H1 (cell line): Measurements from ENCODE around the gene FKBP8. TPM values are rescaled to one million over a fixed set of nuclear protein-coding genes. Genes with fewer than 3 reads are reported as not detected.
A peak's percentile ranks its signal among the peaks of the same experiment; 100 is the strongest.

Experiments
- CTCF ChIA-PET: fragments of 300-600 bp; sonication (Branson Sonifier 250); formaldehyde crosslinking; loops from one replicate; lab custom pipeline; 2021; ENCODE audit not compliant: partially characterized antibody; lab: Charles Lee
- POLR2A ChIA-PET: fragments of 300-600 bp; sonication (Branson Sonifier 250); formaldehyde crosslinking; loops from one replicate; lab custom pipeline; 2021; ENCODE audit warnings: inconsistent platforms; ENCODE audit not compliant: partially characterized antibody; lab: Charles Lee
- DNase-seq, 2 experiments: peaks; one replicate each; pipeline versions ENCODE4 v3.0.0 to v3.0.0-alpha.2; 2010 to 2022; ENCODE audit warnings: low spot score in 2 of 2, low read depth in 1 of 2, mixed read lengths in 1 of 2
- FAIRE-seq: peaks from 2 replicates; lab custom pipeline; 2011; peaks lifted over from hg19 to GRCh38; lab: Jason Lieb, UNC
- H2AFZ ChIP-seq: 2 replicates; pipeline ENCODE4 v1.8.1; 2012; ENCODE audit warnings: low read length, inconsistent platforms
- H2AK5ac ChIP-seq: 2 replicates; pipeline ENCODE4 v1.6.1; 2013; ENCODE audit warnings: low read depth, low read length
- H2BK120ac ChIP-seq: replicated peaks from 2 replicates; pipeline ENCODE3; 2013; ENCODE audit warnings: low read depth, low read length, inconsistent platforms
- H2BK12ac ChIP-seq: 2 replicates; pipeline ENCODE4 v1.6.1; 2013; ENCODE audit warnings: low read depth, low read length
- H2BK15ac ChIP-seq: 2 replicates; pipeline ENCODE4 v1.6.1; 2013; ENCODE audit warnings: low read length
- H2BK20ac ChIP-seq: 2 replicates; pipeline ENCODE4 v1.6.1; 2013; ENCODE audit warnings: low read length
- H2BK5ac ChIP-seq: 2 replicates; pipeline ENCODE4 v1.6.1; 2013; ENCODE audit warnings: low read depth, low read length
- H3K14ac ChIP-seq: 2 replicates; pipeline ENCODE4 v1.6.1; 2013; ENCODE audit warnings: inconsistent platforms; ENCODE audit not compliant: insufficient read length
- H3K18ac ChIP-seq: 2 replicates; pipeline ENCODE4 v1.6.1; 2013; ENCODE audit warnings: low read length; ENCODE audit errors: extremely low read depth
- H3K23ac ChIP-seq: 2 replicates; pipeline ENCODE4 v1.6.1; 2013; ENCODE audit warnings: inconsistent platforms; ENCODE audit not compliant: insufficient read length
- H3K23me2 ChIP-seq: 2 replicates; pipeline ENCODE4 v1.6.1; 2013; ENCODE audit warnings: low read depth, low read length
- H3K27ac ChIP-seq: 2 replicates; pipeline ENCODE4 v1.6.1; 2011; ENCODE audit warnings: low read depth, low read length, inconsistent platforms
- H3K27me3 ChIP-seq, 4 experiments: replicated peaks in 1 of 4; 1 replicate in 1 of 4; 2 replicates in 3 of 4; pipeline versions ENCODE4 v1.6.1 to v1.8.1; 2011 to 2013; ENCODE audit warnings: low read length in 3 of 4, mild to moderate bottlenecking in 3 of 4, inconsistent platforms in 2 of 4, mixed read lengths in 2 of 4, moderate library complexity in 1 of 4; ENCODE audit not compliant: control insufficient read depth in 3 of 4, insufficient read depth in 3 of 4; ENCODE audit errors: extremely low read depth in 1 of 4
- H3K36me3 ChIP-seq, 4 experiments: 2 replicates each; pipeline versions ENCODE4 v1.6.1 to v1.8.1; 2011 to 2013; ENCODE audit warnings: mild to moderate bottlenecking in 4 of 4, low read length in 3 of 4, moderate library complexity in 2 of 4, control low read depth in 1 of 4, inconsistent platforms in 1 of 4; ENCODE audit not compliant: insufficient read depth in 4 of 4, control insufficient read depth in 2 of 4
- H3K4ac ChIP-seq: replicated peaks from 2 replicates; pipeline ENCODE3; 2013; ENCODE audit warnings: low read length, low read depth, mixed read lengths, inconsistent platforms; ENCODE audit not compliant: insufficient read length
- H3K4me1 ChIP-seq, 4 experiments: replicated peaks in 1 of 4; 1 replicate in 1 of 4; 2 replicates in 3 of 4; pipeline versions ENCODE4 v1.6.1 to v1.8.1; 2011 to 2013; ENCODE audit warnings: low read length in 3 of 4, inconsistent platforms in 2 of 4, mixed read lengths in 1 of 4; ENCODE audit not compliant: insufficient read depth in 4 of 4, control insufficient read depth in 3 of 4
- H3K4me2 ChIP-seq, 2 experiments: 2 replicates each; pipeline versions ENCODE4 v1.6.1 to v1.8.1; 2011 to 2013; ENCODE audit warnings: low read depth in 2 of 2, low read length in 2 of 2, control low read depth in 1 of 2, inconsistent platforms in 1 of 2, mild to moderate bottlenecking in 1 of 2; ENCODE audit not compliant: insufficient read depth in 1 of 2
- H3K4me3 ChIP-seq, 4 experiments: fragments of 200-600, 300-600 bp in 1 of 4; sonication (generic), shearing (Covaris generic), sonication (Bioruptor Twin) in 1 of 4; 2 replicates each; pipeline versions ENCODE4 v1.5.1 to v1.8.1; 2011 to 2016; ENCODE audit warnings: low read length in 4 of 4, low read depth in 3 of 4, control low read depth in 2 of 4, inconsistent platforms in 2 of 4, mild to moderate bottlenecking in 2 of 4, mixed read lengths in 1 of 4, moderate library complexity in 1 of 4; ENCODE audit not compliant: insufficient read depth in 2 of 4; ENCODE audit errors: extremely low read depth in 1 of 4
- H3K56ac ChIP-seq: replicated peaks from 2 replicates; pipeline ENCODE3; 2013; ENCODE audit warnings: low read depth, mild to moderate bottlenecking, mixed read lengths, low read length, inconsistent platforms; ENCODE audit not compliant: insufficient read length
- H3K79me1 ChIP-seq: 2 replicates; pipeline ENCODE4 v1.6.1; 2013; ENCODE audit warnings: low read depth, low read length, control low read depth
- H3K79me2 ChIP-seq, 2 experiments: 2 replicates each; pipeline versions ENCODE4 v1.6.1 to v1.8.1; 2012 to 2013; ENCODE audit warnings: low read length in 2 of 2, mild to moderate bottlenecking in 2 of 2, inconsistent platforms in 1 of 2; ENCODE audit not compliant: insufficient read depth in 2 of 2, control insufficient read depth in 1 of 2
- H3K9ac ChIP-seq, 4 experiments: replicated peaks in 1 of 4; 1 replicate in 1 of 4; 2 replicates in 3 of 4; pipeline versions ENCODE4 v1.6.1 to v1.8.1; 2011 to 2013; ENCODE audit warnings: low read depth in 3 of 4, low read length in 3 of 4, control low read depth in 2 of 4, mild to moderate bottlenecking in 2 of 4, moderate library complexity in 2 of 4, inconsistent platforms in 1 of 4; ENCODE audit errors: extremely low read depth in 1 of 4
- H3K9me3 ChIP-seq, 2 experiments: 2 replicates each; pipeline versions ENCODE4 v1.6.1 to v1.8.1; 2012 to 2013; ENCODE audit warnings: mild to moderate bottlenecking in 2 of 2, moderate library complexity in 2 of 2, control low read depth in 1 of 2, inconsistent platforms in 1 of 2, low read depth in 1 of 2, low read length in 1 of 2, mixed read lengths in 1 of 2; ENCODE audit not compliant: insufficient read depth in 2 of 2
- H4K20me1 ChIP-seq, 2 experiments: replicated peaks in 1 of 2; 2 replicates each; pipeline versions ENCODE3 to v1.8.1; 2011 to 2013; ENCODE audit warnings: inconsistent platforms in 2 of 2, low read length in 2 of 2, mild to moderate bottlenecking in 1 of 2; ENCODE audit not compliant: insufficient read depth in 2 of 2, control insufficient read depth in 1 of 2
- H4K5ac ChIP-seq: 2 replicates; pipeline ENCODE4 v1.6.1; 2013; ENCODE audit warnings: low read length, low read depth, mixed read lengths, inconsistent platforms; ENCODE audit not compliant: insufficient read length
- H4K8ac ChIP-seq: 2 replicates; pipeline ENCODE4 v1.8.0; 2013; ENCODE audit warnings: mild to moderate bottlenecking, moderate library complexity, low read length, inconsistent platforms; ENCODE audit not compliant: insufficient read depth; ENCODE audit errors: extremely low read depth
- H4K91ac ChIP-seq: replicated peaks from 2 replicates; pipeline ENCODE3; 2013; ENCODE audit warnings: low read length, mixed read lengths, inconsistent platforms; ENCODE audit not compliant: insufficient read length
- BACH1 ChIP-seq: IDR thresholded peaks from 2 replicates; pipeline ENCODE4 v1.6.1; 2012; ENCODE audit warnings: low read length, improper control_type of control experiment
- HDAC2 ChIP-seq, 2 experiments: fragments of 300-600 bp in 1 of 2; sonication (generic) in 1 of 2; IDR thresholded peaks; 2 replicates each; pipeline ENCODE4 v1.6.1; 2011 to 2012; ENCODE audit warnings: low read depth in 2 of 2, low read length in 2 of 2, mild to moderate bottlenecking in 2 of 2, moderate library complexity in 2 of 2, borderline replicate concordance in 1 of 2, inconsistent platforms in 1 of 2
- KDM1A ChIP-seq: fragments of 200-600, 300-600 bp; sonication (generic); IDR thresholded peaks from 2 replicates; pipeline ENCODE4 v1.7.1; 2016; ENCODE audit warnings: mild to moderate bottlenecking, low read length, borderline replicate concordance
- KDM4A ChIP-seq: IDR thresholded peaks from one replicate; pipeline ENCODE4 v1.7.1; 2012; ENCODE audit warnings: low read depth, mild to moderate bottlenecking, moderate library complexity, low read length, inconsistent platforms; ENCODE audit not compliant: severe bottlenecking
- MAFK ChIP-seq: IDR thresholded peaks from 2 replicates; pipeline ENCODE4 v1.6.1; 2012; ENCODE audit warnings: low read depth, mild to moderate bottlenecking, improper control_type of control experiment, low read length
- NANOG ChIP-seq: IDR thresholded peaks from 2 replicates; pipeline ENCODE4 v1.6.1; 2011; ENCODE audit warnings: low read length, low read depth, mild to moderate bottlenecking, inconsistent platforms; ENCODE audit not compliant: insufficient read depth, poor library complexity, severe bottlenecking
- RBBP5 ChIP-seq: IDR thresholded peaks from 2 replicates; pipeline ENCODE4 v1.7.1; 2012; ENCODE audit warnings: low read depth, mild to moderate bottlenecking, inconsistent platforms, low read length, moderate library complexity, borderline replicate concordance
- SRF ChIP-seq: IDR thresholded peaks from 2 replicates; pipeline ENCODE4 v1.6.1; 2011; ENCODE audit warnings: mild to moderate bottlenecking, low read depth, low read length, moderate library complexity
- SUZ12 ChIP-seq: fragments of 200-600 bp; sonication (generic); IDR thresholded peaks from 2 replicates; pipeline ENCODE4 v1.6.1; 2012; ENCODE audit warnings: mild to moderate bottlenecking, inconsistent platforms, low read length, moderate library complexity, mixed read lengths
- TBP ChIP-seq: IDR thresholded peaks from 2 replicates; pipeline ENCODE4 v1.6.1; 2011; ENCODE audit warnings: low read depth, low read length, improper control_type of control experiment
- WGBS, 2 experiments: shearing (Covaris generic) in 1 of 2; methylation state at CpG; one replicate each; pipeline versions ENCODE4 v1.1.6 to v1.1.7; 2013 to 2015; ENCODE audit warnings: low lambda C conversion rate in 2 of 2, mixed read lengths in 2 of 2, inconsistent platforms in 1 of 2, low coverage in 1 of 2, missing lambda C conversion rate in 1 of 2; ENCODE audit not compliant: insufficient replicate concordance in 2 of 2, insufficient coverage in 1 of 2, insufficient read length in 1 of 2; ENCODE audit errors: extremely low coverage in 1 of 2, missing lambda C conversion rate in 1 of 2; 5-methylcytosine and 5-hydroxymethylcytosine counted together
- polyA plus RNA-seq, 7 experiments: library from polyadenylated mRNA; depleted of rRNA in 3 of 7; stranded (reverse) in 5 of 7; unstranded in 2 of 7; fragments of >200 nt in 5 of 7; fragments of 200-250 nt in 2 of 7; gene quantifications; 1 replicate in 5 of 7; 2 replicates in 1 of 7; 4 replicates in 1 of 7; pipeline versions ENCODE4 v1.2.1 to v1.2.3, GENCODE V29; 2011 to 2013; ENCODE audit warnings: missing spikeins in 2 of 7, mixed read lengths in 2 of 7
- total RNA-seq: library from RNA; stranded (reverse); fragmentation: NEBNext Ultra II Directional; extraction: Animal tissue kit (Norgen Biotek cat#: 25700); gene quantifications from 2 replicates; pipeline ENCODE4 v1.2.1, GENCODE V29; 2021

Gene FKBP8
- total and polyA plus RNA-seq, 2 of the 8 experiments (the other 6 are each of a cell fraction or from before 2014, with no cell fraction given): 264 to 309 TPM

DNA sequence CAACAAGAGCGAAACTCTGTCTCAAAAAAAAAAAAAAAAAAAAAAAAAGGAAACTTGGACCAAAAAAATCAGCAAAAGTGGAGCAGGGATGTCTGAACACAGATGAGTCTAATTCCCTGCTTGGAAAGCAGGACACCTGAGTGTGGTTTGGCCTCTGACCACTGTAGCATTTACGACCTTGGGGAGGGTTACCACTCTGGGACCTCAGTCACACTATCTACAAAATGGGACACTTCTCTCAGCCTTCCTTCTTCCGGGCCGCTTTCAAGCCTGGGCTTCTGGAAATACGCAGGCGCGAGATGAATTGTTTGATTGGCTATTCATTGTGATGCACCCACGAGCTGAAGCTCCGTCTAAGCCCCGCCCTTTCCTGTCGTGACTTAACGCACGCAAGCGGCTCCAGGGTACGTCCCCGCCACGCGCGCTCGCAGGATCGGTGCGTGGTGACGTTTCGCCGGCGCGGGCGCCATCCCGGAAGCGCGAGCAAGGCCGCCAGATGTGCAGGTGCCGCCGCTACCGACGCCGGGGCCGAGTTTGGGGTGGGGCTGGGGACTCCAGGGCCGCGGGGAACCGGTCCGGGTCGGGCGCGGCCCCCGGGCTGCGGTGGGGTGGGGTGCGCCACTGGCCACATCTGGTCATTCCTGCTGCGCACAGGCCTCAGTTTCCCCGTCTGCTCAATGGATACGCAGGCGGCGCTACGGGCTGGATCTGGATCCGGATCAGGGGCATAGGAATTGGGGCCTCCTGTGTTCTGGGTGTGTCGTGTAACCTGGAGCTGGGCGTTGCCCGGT lies 14.2 kb upstream of the FKBP8 start, which contains the start of gene KXD1:
KXD1 (plus strand) TSS at position 460 of the 791 bp plus-strand sequence. CDS start 4,187 bp downstream, outside the sequence.
- Histone ChIP-seq H2AK5ac (no peak within 1 kb of the TSS), H4K8ac (peak within 1 kb of the TSS; percentile 76; the same call in 1 of the 2 replicates), H4K91ac (peak within 1 kb of the TSS; percentile 76), H3K4me2 (peak within 1 kb of the TSS; percentile 78 to 81), H3K79me1 (peaks cover 4% of the 10 kb centered on the region), H2BK120ac (no peak within 1 kb of the TSS), H3K18ac (peak within 1 kb of the TSS; percentile 48), H4K5ac (peak within 1 kb of the TSS; percentile 81), H3K4me1 (no peaks in the 10 kb centered on the region; a peak in 1 of 7 replicates), H2BK5ac (peak within 1 kb of the TSS; percentile 71; the same call in 1 of the 2 replicates), H3K23me2 (no peaks in the 10 kb centered on the region; the same call in 1 of the 2 replicates), H2BK20ac (no peak within 1 kb of the TSS), H3K14ac (no peak within 1 kb of the TSS), H4K20me1 (peaks cover 0 to 9% of the 10 kb centered on the region in 2 experiments), H3K56ac (no peak within 1 kb of the TSS), H3K36me3 (peaks cover 0 to 6% (median 2%) of the 10 kb centered on the region in 4 experiments; a peak in 4 of 8 replicates), H3K4me3 (peak within 1 kb of the TSS; percentile 59 to 79 (median 70)), H3K9ac (peak within 1 kb of the TSS; percentile 25 to 59 (median 46)), H2BK15ac (no peak within 1 kb of the TSS), H3K27me3 (no peaks in the 10 kb centered on the region), H3K27ac (0 out of 2 replicates have a peak within 1 kb of the TSS, but pooled peaks have one; percentile 17), H3K9me3 (no peaks in the 10 kb centered on the region), H3K23ac (no peak within 1 kb of the TSS), H2BK12ac (no peak within 1 kb of the TSS), H3K79me2 (peaks cover 0 to 23% of the 10 kb centered on the region in 2 experiments; a peak in 3 of 4 replicates), H3K4ac (peak within 1 kb of the TSS; percentile 60), H2AFZ (no peak within 1 kb of the TSS)
- ChIA-PET CTCF (interaction anchor here (0.6 to 2.5 kb wide), 13 partner anchors 10 to 119 kb away, joined by 3 to 8 read pairs (median 5); partner anchors contain the start of gene UBA52), POLR2A (interaction anchor here (0.7 to 2.6 kb wide), 13 partner anchors 11 to 127 kb away, joined by 3 to 23 read pairs (median 5); partner anchors contain the start of genes ELL, FKBP8, REX1BD and UBA52)
- 0% methylated on average over 56 of the region's 58 CpGs; no CpG with 5 or more reads in 1 of the 2 experiments for WGBS, 2 experiments
- DNase-seq: peak; percentile 73 to 88
- FAIRE-seq: peak; percentile 88
- peak; percentile 98 to 99; a peak in 3 of 4 replicates for TF ChIP-seq HDAC2 (IDR thresholded peaks at IDR 0.05; ENCODE audit: borderline replicate concordance in 1 of 2, low read depth in 2 of 2, low read length in 2 of 2)
- peak; percentile 41; the same call in 1 of the 2 replicates for TF ChIP-seq SUZ12
- peak; percentile 96 for TF ChIP-seq BACH1
- TF ChIP-seq NANOG: no peak
- TF ChIP-seq TBP: 0 out of 2 replicates have a peak, but pooled peaks have one; percentile 31
- TF ChIP-seq SRF: no peak
- TF ChIP-seq KDM1A: peak; percentile 99
- peak; percentile 44 for TF ChIP-seq KDM4A
- TF ChIP-seq MAFK: no peak
- TF ChIP-seq RBBP5: peak; percentile 49; the same call in 1 of the 2 replicates
